ENCODE results near the gene SAFB.
"Not testable (repeated sequence)": the region's sequence is repeated elsewhere in the genome, so short reads cannot be mapped to it uniquely, and the experiment has no call there.

The SAFB gene

GRCh38 chr19:5696196-5697021 is 73.5 kb downstream of the SAFB start:
- in situ Hi-C loops (cut with MboI; ENCODE audit: low sequenced_read_pairs) = no loop called here

- in situ Hi-C loops (cut with MboI; ENCODE audit: low sequenced_read_pairs) = no loop called here
Measured at GRCh38 chr19:5697022-5697889, 74.4 kb downstream of the SAFB start.

GRCh38 chr19:5697890-5698634 is 75.2 kb downstream of the SAFB start:
- in situ Hi-C loops (cut with MboI; ENCODE audit: low sequenced_read_pairs) = no loop called here

- in situ Hi-C loops (cut with MboI; ENCODE audit: low sequenced_read_pairs) = no loop called here
Measured at GRCh38 chr19:5698635-5699422, 75.9 kb downstream of the SAFB start.

- in situ Hi-C loops (cut with MboI; ENCODE audit: low sequenced_read_pairs) = no loop called here
Measured at GRCh38 chr19:5700455-5701092, 77.7 kb downstream of the SAFB start.

GRCh38 chr19:5702053-5702410 is 79.1 kb downstream of the SAFB start:
- in situ Hi-C loops (cut with MboI; ENCODE audit: low sequenced_read_pairs) = not testable (repeated sequence)

- in situ Hi-C loops (cut with MboI; ENCODE audit: low sequenced_read_pairs) = no loop called here
Measured at GRCh38 chr19:5703819-5704818, 81.2 kb downstream of the SAFB start.

GRCh38 chr19:5705552-5705951 is 82.7 kb downstream of the SAFB start:
- in situ Hi-C loops (cut with MboI; ENCODE audit: low sequenced_read_pairs) = no loop called here

GRCh38 chr19:5706876-5707573 is 84.1 kb downstream of the SAFB start:
- in situ Hi-C loops (cut with MboI; ENCODE audit: low sequenced_read_pairs) = no loop called here

- in situ Hi-C loops (cut with MboI; ENCODE audit: low sequenced_read_pairs) = no loop called here
Measured at GRCh38 chr19:5707576-5708575, 85.0 kb downstream of the SAFB start.

GRCh38 chr19:5711025-5711424 is 88.1 kb downstream of the SAFB start:
- in situ Hi-C loops (cut with MboI; ENCODE audit: low sequenced_read_pairs) = no loop called here

- in situ Hi-C loops (cut with MboI; ENCODE audit: low sequenced_read_pairs) = no loop called here
Measured at GRCh38 chr19:5711713-5712161, 88.9 kb downstream of the SAFB start.

- in situ Hi-C loops (cut with MboI; ENCODE audit: low sequenced_read_pairs) = no loop called here
Measured at GRCh38 chr19:5713228-5713627, 90.3 kb downstream of the SAFB start.

- in situ Hi-C loops (cut with MboI; ENCODE audit: low sequenced_read_pairs) = no loop called here
Measured at GRCh38 chr19:5714816-5715215, 91.9 kb downstream of the SAFB start.

- in situ Hi-C loops (cut with MboI; ENCODE audit: low sequenced_read_pairs) = no loop called here
Measured at GRCh38 chr19:5717215-5717935, 94.5 kb downstream of the SAFB start.
